Endothelial cell of hepatic sinusoid (primary cell): ENCODE data around the gene SMARCA1.

Source experiments
- in situ Hi-C: cut with HindIII; loops from 2 replicates; pipeline ENCODE4 v1.10.0; 2017; ENCODE audit warnings: low sequenced_read_pairs

The SMARCA1 gene

GRCh38 chrX:129531132-129531531 is 7.8 kb upstream of the SMARCA1 start:
- in situ Hi-C loops, result no loop called here

DNA sequence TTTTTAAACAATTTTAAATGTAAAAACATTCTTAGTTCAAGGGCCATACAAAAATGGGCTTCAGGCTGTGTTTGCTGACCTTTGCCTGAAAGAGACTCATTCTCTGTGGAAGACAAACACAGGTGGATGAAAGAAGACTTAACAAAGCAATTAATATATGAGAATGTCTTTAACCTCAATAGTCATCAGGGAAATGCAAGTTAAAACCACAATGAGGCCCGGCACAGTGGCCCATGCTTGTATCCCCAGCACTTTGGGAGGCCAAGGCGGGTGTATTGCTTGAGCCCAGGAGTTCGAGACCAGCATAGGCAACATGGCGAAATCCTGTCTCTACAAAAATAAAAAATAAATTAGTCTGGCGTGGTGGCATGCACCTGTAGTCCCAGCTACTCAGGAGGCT is 7.1 kb upstream of the SMARCA1 start:
- in situ Hi-C loops, result no loop called here

- in situ Hi-C loops, result no loop called here
Observed at GRCh38 chrX:129529685-129530281, 6.5 kb upstream of the SMARCA1 start.

- in situ Hi-C loops, result no loop called here
Observed at GRCh38 chrX:129525896-129526295, 2.6 kb upstream of the SMARCA1 start.

DNA sequence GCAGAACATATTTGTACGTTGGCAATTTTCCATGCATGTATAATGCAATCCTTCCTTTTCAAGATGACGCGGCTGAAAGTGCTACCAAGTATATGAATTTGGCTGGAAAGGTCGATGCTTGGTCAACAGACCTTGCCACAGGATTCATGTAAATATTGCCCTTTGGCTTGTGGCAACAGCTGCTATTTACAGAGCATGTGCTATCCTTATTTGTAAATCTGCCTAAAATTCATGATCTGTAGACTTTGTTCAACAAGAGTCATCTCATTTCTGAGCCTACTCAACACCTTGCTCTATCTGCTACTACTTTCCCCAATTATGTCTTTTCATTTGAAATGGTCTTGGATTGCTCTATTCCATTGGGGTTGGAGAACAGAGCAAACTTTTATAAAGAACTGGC is 1.9 kb upstream of the SMARCA1 start:
- in situ Hi-C loops, result no loop called here

- in situ Hi-C loops, result no loop called here
Observed at GRCh38 chrX:129524250-129524850, 1.1 kb upstream of the SMARCA1 start.

DNA sequence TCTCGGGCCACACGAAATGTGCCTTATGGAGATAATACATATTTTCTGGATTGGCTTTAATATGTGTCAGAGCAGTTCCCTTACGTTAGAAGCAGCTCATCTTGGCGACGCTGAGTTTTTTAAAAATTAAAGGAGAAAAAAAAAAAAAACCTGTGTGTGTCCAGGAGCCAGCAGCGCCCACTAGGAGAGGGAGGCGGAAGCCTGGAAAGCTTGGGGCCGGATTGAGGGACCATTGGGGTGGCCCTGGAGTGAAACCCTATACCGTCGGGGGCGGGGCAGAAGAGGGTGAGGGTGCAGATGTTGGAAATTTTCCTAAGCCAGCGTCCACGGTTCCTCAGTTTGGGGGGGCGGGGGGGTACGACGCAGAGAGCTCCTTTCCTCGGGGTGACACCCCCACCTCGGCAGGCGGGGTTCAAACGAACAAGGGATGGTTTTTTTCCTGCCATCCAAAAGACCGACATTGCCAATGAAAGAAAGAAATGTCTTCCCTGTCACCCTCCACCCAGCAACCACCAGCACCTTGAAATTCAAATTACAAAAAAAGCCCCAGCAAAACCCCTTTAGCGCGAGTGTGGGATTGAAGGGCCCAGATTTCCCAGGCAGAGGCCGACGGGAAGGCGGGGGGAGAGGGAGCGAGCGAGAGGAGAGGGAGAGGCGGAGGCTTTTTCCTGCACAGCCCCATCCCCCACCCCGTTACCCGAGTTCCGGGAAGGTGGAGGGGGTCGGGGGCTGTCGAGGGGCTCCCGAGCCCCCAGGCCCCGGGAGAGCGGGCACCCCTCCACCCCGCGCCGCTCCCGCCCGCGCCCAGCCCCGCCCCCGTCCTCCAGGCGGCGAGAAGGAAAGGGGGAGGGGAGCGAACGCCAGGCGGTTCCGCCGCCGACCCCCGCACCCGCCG is 859 bp downstream of the SMARCA1 start:
- in situ Hi-C loops, result no loop called here

DNA sequence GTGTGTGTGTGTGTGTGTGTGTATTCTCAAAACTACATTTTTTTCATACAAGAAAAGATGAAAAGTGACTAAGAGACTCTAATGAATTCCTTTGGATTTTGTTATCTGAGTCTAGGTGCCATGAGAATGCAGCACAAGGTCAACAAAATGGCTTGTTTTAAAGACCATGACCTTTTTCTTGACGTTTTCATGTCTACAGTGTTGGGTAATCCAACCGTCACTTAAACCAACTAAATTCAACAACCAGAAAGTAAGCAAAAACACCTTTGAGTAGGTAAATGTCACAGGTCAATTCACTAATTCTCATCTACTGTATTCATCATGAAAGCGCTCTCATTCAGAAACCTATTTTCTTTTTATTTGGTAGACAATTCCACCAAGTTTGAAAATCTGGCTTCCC is 3.1 kb downstream of the SMARCA1 start:
- in situ Hi-C loops, result no loop called here

DNA sequence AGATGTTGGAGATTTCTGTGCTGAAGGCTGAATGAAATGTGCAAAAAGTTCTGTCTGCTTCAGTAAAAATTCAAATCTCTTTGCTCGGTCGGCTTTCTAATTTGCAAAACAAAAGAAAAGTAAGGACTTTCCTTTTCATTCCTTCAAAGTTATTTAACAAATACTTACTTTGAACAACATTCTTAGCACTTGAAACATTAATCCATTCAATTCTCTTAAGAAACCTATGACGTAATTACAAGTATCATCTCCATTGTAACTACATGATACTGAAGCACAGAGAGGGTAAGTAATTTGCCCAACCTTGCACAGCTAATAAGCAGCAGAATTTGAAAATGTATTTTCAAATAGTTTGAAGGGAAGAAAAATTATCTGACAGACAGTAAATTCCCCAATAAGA is 6.9 kb downstream of the SMARCA1 start:
- in situ Hi-C loops, result no loop called here

- in situ Hi-C loops, result no loop called here
Observed at GRCh38 chrX:129512409-129512808, 10.9 kb downstream of the SMARCA1 start.

GRCh38 chrX:129511689-129512088 is 11.6 kb downstream of the SMARCA1 start:
- in situ Hi-C loops, result no loop called here

DNA sequence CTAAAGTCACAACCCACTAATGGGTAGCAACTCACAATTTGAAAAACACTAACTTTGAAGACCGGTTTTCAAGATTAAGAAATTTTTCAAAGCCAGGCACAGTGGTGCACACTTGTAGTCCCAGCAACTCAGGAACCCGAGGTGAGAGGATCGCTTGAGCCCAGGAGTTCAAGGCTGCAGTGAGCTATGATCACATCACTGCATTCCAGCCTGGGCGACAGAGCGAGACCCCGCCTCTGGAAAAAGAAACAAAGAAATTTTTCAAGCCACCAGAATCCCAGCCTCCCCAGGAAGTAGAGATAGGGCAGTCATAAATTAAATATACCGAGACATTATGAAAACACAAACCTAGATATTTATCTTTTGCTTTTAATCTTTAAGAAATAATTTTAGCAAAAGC is 13.0 kb downstream of the SMARCA1 start:
- in situ Hi-C loops, result no loop called here

GRCh38 chrX:129497146-129497843 is 26.0 kb downstream of the SMARCA1 start:
- in situ Hi-C loops, result no loop called here

GRCh38 chrX:129496625-129497024 is 26.7 kb downstream of the SMARCA1 start:
- in situ Hi-C loops, result no loop called here

DNA sequence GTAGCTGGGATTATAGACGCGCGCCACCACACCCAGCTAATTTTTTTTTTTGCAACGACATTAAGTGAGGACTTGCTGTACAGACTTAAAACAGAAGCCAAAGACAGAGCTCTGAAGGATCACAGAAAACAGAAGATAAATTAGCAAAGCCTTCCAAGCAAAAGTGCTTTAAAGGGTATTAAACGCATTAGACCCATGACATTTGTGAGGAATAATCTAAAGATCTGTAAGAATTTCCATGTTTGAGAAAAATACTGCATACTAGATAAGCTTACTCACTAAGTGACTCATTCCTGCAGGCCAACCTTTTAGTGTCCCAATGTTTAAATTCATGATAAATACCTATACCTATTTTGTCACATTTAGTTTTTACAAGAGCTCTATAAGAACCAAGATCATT is 27.4 kb downstream of the SMARCA1 start:
- in situ Hi-C loops, result no loop called here

DNA sequence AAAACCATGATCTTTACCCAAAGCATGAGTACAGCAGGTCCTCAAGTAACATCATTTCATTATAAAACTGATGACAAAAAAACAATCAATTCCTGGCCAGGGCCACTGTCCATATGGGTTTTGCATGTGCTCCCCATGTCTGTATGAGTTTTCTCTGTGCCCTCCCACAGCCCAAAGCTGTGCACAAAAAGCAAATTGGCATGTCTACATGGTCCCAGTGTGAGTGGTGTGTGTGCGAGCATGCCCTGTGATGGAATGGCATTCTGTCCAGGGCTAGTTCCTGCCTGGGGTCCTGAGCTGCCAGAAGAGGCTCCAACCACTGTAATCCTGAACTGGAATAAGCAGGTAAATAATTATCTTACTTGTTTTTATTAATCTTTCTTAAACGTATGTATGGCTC is 28.4 kb downstream of the SMARCA1 start:
- in situ Hi-C loops, result no loop called here

DNA sequence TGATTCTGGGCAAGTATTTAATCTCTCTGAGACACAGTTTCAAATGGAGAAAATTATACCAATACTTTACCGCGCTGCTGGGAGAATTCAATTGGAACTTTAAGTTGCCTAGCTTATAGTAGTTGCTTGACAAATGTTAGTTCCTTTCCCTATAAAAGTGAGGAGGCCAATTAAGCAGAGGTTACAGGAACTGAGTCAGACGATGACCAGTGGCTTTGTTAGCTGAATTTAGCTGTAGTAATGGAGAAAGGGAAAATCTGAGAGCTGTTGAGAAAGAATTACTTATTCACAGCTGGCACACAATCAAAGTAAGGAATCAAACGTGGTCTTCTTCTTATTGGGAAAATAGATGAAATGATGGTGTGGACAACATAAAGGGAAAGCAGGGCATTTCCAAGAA is 29.6 kb downstream of the SMARCA1 start:
- in situ Hi-C loops, result no loop called here

DNA sequence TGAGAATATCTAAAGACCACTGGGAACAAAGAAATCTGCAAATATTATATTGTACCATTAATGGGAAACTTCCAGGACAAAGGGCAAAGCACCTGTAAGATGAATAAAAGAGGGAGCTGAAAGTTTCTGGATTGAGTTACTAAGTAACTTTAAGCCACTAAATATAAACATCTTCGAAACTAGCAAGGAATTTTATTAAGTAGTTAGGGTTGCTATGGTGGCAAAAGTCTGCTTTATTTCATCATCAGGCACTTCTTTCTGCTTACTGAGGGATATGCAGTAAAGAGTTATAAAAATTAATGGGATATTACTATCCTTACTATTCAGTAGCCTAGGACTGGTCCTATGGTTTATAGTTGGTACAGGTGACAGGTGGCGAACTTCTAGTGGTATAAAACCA is 33.0 kb downstream of the SMARCA1 start:
- in situ Hi-C loops, result no loop called here

DNA sequence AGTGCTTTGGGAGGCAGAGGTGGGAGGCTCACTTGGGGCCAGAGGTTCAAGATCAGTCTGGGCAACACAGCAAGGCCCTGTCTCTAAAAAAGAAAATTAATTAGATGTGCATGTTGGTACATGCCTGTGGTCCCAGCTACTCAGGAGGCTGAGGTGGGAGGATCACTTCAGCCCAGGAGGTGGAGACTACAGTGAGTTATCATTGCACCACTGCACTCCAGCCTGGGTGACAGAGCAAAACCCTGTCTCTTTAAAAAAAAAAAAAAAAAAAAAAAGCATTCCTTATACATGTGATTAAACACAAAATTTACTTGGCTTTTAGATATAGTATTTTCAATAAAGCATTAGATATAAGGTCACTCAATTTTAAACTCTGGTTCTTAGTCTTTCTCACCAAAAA is 34.9 kb downstream of the SMARCA1 start:
- in situ Hi-C loops, result no loop called here

DNA sequence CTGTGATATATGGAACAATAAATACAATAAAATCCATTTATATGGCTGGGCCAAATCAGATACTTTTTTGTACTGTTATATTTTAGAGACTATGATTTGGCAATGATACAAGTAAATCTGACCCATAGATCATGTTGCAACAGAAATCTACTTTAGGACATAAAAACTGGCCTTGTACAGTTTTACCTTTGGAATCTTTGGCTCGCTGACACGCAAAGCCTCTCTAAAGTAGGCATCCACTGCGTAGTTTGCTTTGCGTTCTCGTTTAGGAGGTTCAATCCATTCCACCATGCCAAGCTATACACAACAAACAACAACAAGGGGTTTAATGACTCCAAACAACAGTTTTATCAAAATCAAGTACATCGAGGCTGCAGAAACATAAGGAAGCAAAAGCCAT is 42.4 kb downstream of the SMARCA1 start:
- in situ Hi-C loops, result no loop called here

DNA sequence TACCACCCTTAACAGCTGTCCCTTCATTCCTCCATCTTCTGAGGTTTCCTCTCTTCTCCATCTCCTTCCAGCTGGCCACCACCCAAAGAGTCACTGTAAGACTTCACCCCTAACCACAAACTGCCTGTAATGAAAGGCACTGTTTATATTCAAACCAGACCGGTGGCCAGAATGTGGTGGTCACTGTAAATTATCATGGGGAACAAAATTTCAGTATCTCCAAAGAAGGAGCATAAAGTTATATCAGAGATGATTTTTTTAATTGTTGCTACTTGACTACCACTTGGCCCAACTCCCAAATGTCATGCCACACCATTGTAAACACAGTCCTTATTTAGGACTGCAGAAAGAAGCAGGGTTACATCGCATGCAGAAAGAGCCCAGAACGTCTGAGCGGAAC is 44.8 kb downstream of the SMARCA1 start:
- in situ Hi-C loops, result no loop called here

DNA sequence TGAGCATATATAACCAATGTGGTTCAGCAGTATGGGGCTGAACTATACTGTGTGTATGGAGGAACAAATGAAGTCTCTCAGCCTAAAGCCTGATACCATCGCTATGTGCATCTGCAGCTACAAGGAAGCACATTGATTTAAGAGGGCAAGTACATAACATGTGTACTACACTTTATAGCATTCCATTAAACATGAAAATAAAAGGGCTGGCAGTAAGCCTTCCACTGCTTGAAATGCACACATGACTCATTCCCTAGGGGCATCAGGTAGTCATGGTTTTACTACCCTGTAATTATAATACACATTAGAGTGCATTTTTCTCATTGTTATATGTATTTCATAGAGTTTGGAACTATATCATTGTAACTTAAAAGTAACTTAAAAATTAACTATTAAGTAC is 51.2 kb downstream of the SMARCA1 start:
- in situ Hi-C loops, result no loop called here
